Astrocyte of the cerebellum (primary cell): ENCODE results near the gene GPR37.
A peak's percentile ranks its signal among the peaks of the same experiment; 100 is the strongest.

Experiments
- DNase-seq: peaks from one replicate; pipeline ENCODE4 v3.0.0-alpha.2; 2011; ENCODE audit warnings: low read depth
- H3K4me3 ChIP-seq: 2 replicates; pipeline ENCODE4 v1.5.1; 2011; ENCODE audit warnings: mild to moderate bottlenecking, low read depth, low read length, moderate library complexity
- in situ Hi-C: cut with HindIII; loops from 2 replicates; pipeline ENCODE4 v1.10.0; 2017; ENCODE audit warnings: low sequenced_read_pairs
- TF ChIP-seq, protein P1 (sequence below): IDR thresholded peaks from 2 replicates; pipeline ENCODE4 v1.5.1; 2012; ENCODE audit warnings: low read length, low read depth, moderate library complexity, mild to moderate bottlenecking; ENCODE audit errors: missing control alignments

The GPR37 gene

DNA sequence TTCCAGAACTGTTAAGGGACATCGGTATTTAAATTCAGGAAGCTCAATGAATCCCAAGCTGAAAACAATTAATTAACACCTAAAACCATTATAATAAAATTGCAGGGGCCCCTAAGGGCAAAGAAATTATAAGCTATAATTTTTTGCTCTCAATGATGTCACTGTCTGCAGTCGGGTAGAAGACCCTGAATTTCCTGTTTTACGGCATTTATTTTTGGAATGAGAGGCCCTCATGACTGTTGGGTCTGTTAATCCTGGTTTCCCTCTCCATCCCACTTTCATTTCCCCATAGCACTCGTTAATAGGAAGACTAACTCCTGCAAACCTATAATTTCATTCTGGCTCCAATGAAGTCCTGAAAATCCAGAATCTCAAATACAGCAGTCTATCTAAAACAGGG, 25.8 kb upstream of the GPR37 start:
- no peak for DNase-seq
- TF ChIP-seq, protein P1, sequence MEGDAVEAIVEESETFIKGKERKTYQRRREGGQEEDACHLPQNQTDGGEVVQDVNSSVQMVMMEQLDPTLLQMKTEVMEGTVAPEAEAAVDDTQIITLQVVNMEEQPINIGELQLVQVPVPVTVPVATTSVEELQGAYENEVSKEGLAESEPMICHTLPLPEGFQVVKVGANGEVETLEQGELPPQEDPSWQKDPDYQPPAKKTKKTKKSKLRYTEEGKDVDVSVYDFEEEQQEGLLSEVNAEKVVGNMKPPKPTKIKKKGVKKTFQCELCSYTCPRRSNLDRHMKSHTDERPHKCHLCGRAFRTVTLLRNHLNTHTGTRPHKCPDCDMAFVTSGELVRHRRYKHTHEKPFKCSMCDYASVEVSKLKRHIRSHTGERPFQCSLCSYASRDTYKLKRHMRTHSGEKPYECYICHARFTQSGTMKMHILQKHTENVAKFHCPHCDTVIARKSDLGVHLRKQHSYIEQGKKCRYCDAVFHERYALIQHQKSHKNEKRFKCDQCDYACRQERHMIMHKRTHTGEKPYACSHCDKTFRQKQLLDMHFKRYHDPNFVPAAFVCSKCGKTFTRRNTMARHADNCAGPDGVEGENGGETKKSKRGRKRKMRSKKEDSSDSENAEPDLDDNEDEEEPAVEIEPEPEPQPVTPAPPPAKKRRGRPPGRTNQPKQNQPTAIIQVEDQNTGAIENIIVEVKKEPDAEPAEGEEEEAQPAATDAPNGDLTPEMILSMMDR, result no peak
- in situ Hi-C loops, result no loop called here
- H3K4me3 ChIP-seq, result no peak overlapping the region

DNA sequence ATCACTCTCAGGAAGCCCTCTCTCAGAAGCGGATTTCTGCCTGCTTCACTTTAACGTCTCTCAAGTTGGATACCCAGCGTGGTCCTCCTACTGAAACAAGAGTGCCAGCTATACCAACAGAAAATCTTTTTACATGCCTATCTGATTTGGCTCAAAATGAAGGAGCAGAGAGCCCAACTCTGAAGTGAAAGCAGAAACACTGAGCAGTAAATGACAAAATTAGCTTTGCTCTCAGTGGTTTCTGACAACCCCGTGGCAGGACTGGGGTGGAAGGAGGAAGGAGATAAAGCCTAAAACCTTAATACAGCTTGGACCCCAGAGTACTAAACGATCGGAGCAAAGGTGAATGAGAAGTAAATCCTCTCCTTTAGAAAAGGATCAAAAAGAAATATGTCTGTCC, 25.1 kb upstream of the GPR37 start:
- no peak overlapping the region for H3K4me3 ChIP-seq

DNA sequence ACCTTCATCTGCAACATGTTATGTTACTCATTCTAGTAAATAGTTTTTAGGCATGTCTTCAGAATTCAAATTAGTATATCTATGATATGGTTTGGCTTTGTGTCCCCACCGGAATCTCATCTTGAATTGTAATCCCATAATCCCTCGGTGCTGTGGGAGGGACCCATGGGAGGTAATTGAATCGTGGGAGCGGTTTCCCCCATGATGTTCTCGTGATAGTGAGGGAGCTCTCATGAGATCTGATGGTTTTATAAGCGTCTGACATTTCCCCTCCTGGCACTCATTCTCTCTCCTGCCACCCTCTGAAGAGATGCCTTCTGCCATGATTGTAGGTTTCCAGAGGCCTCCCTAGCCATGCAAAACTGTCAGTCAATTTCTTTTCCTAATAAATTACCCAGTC, 20.4 kb upstream of the GPR37 start:
- no peak for DNase-seq
- no peak overlapping the region for H3K4me3 ChIP-seq
- in situ Hi-C loops, result no loop called here
- TF ChIP-seq, protein P1, result no peak

More for the DNA sequence above, 25.1 kb upstream of the GPR37 start:
- in situ Hi-C loops, result no loop called here
- DNase-seq, result no peak
- TF ChIP-seq, protein P1, result no peak

DNA sequence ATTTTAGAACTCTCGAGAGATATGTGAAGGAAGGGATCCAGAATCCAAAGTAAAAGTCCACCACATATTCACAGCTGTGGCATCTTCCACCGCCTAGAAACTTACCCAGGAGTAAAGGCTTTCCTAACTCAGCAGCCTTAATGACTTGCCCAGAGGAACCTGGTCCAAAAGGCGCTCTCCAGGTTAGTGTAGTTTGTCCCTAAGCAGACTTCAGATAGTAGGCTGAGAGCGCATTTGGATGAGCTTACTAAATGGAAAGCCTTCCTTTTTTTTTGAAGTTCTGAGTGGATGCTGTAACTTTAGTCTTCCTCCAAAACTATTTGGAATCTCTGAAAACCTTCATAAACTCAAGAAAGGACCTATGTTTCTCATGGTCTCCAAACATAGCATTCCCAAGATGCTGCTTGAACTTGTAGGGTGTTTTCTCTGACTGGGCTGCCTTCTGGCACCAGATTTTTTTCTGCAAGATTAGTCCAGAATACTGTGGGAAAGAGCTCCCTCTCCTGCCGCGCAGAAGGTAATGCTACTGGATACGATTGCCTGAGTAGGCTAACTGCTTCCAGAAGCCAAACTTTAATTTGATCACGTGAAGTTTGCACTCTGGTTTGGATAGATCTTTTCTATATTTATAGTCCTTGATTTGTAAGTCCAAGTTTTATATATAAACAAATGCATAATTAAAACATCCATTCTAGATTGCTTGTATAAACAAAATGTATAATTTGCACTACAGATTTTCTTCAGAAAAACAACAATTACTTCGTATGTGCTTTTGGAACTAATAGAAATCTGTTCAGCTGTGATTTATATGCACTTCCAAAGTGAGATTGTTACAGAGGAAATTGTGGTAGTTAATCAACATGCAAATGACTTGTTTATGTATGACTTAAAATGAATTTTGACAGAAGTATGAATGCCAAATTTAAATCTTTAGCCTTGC, 19.6 kb upstream of the GPR37 start:
- in situ Hi-C loops, result no loop called here
- DNase-seq, result peak; percentile 63
- TF ChIP-seq, protein P1, result peak; percentile 90
- H3K4me3 ChIP-seq, result no peak overlapping the region

DNA sequence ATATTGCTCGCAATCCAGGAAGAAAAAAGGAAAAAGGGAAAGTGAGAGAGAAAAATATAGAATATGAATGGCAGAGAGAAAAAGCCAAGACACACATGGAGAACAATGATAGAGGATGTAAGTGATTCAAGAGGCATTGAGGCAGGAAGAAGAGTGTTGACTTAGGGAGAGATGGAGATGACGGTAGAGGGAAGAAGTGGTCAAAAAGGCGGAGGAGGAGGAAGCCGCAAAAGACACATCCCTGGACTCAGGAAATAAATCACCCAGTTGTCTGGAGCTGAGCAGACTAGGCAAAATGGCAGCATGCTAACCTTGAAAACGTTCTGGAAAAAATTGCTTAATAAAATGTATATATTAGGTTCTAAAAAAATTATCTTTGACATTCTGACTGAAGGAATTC, 17.7 kb upstream of the GPR37 start:
- DNase-seq, result no peak
- TF ChIP-seq, protein P1, result no peak
- in situ Hi-C loops, result no loop called here
- H3K4me3 ChIP-seq, result no peak overlapping the region

DNA sequence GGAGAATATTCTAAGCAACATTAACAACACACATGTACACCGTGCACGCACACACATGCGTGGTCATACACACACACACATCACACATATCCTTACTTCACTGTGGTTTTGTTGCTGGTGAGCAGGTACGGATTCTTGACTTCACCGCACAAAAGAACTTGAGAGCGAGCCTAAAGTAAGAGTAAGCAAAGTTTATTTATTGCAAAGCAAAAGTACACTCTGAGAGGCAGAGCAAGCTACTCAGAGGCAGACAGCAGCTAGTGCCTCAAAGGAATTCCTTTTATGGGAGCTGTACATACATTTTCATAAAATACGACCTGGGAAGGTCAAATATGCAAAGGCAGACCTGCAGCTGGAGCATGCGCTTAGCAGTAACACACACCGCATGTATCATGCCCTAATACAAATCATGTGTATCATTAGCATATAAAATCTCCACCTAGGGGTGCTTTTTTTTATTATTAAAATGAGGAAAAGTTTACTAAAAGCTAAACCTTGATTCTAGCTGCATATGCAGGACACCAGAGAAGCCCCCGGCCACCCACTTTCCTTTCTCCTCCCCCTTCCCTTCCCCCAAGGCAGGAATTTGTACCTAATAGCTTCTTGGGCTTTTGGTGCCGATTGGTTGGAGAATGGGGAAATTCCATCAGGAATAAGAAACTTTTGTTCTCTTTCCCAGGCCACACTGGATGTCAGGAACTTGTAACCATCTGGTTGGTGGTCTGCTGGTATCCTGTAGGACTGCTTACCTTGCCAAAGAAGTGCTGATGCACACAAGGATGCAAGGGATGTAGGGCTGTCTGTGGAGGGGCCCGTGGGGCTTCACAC, 16.5 kb upstream of the GPR37 start:
- no peak for DNase-seq
- no peak overlapping the region for H3K4me3 ChIP-seq
- TF ChIP-seq, protein P1, result no peak
- in situ Hi-C loops, result no loop called here
